H9 (cell line): ENCODE measurements around the gene TSPAN9. TPM values are rescaled to one million over a fixed set of nuclear protein-coding genes. Genes with fewer than 3 reads are reported as not detected.

Experiments
- DNase-seq: peaks from one replicate; pipeline ENCODE4 v3.0.0-alpha.2; 2017
- H2AFZ ChIP-seq: one replicate; pipeline ENCODE4 v1.6.1; 2013; ENCODE audit warnings: mild to moderate bottlenecking, low read length, control low read depth, moderate library complexity
- H2AK5ac ChIP-seq: 2 replicates; pipeline ENCODE4 v1.6.1; 2013; ENCODE audit warnings: low read length, control low read depth, mixed read lengths; ENCODE audit not compliant: insufficient read length
- H2BK120ac ChIP-seq: one replicate; pipeline ENCODE4 v1.6.1; 2013; ENCODE audit warnings: low read depth, mild to moderate bottlenecking, low read length, control low read depth, inconsistent platforms; ENCODE audit not compliant: poor library complexity, severe bottlenecking
- H2BK12ac ChIP-seq: 2 replicates; pipeline ENCODE4 v1.6.1; 2013; ENCODE audit warnings: low read length, control low read depth, mixed read lengths, low read depth; ENCODE audit not compliant: insufficient read length
- H2BK15ac ChIP-seq: 2 replicates; pipeline ENCODE4 v1.6.1; 2013; ENCODE audit warnings: low read depth, low read length, control low read depth
- H2BK20ac ChIP-seq: one replicate; pipeline ENCODE4 v1.6.1; 2013; ENCODE audit warnings: low read depth, mild to moderate bottlenecking, low read length, control low read depth, inconsistent platforms; ENCODE audit not compliant: poor library complexity, severe bottlenecking
- H2BK5ac ChIP-seq: 2 replicates; pipeline ENCODE4 v1.6.1; 2013; ENCODE audit warnings: low read length, control low read depth, mixed read lengths; ENCODE audit not compliant: insufficient read length
- H3K14ac ChIP-seq: 2 replicates; pipeline ENCODE4 v1.6.1; 2013; ENCODE audit warnings: low read length, control low read depth; ENCODE audit not compliant: insufficient read depth
- H3K18ac ChIP-seq: 2 replicates; pipeline ENCODE4 v1.6.1; 2013; ENCODE audit warnings: low read depth, mild to moderate bottlenecking, mixed read lengths, low read length, control low read depth; ENCODE audit not compliant: insufficient read length
- H3K23ac ChIP-seq: 2 replicates; pipeline ENCODE4 v1.6.1; 2013; ENCODE audit warnings: low read length, control low read depth, mixed read lengths, low read depth; ENCODE audit not compliant: insufficient read length
- H3K23me2 ChIP-seq: 2 replicates; pipeline ENCODE4 v1.6.1; 2013; ENCODE audit warnings: low read depth, mild to moderate bottlenecking, mixed read lengths, low read length, control low read depth; ENCODE audit not compliant: insufficient read length, poor library complexity, severe bottlenecking
- H3K27ac ChIP-seq: 2 replicates; pipeline ENCODE4 v1.5.1; 2013; ENCODE audit warnings: low read length, control low read depth, mixed read lengths, low read depth; ENCODE audit not compliant: insufficient read length
- H3K27me3 ChIP-seq: 2 replicates; pipeline ENCODE4 v1.6.1; 2013; ENCODE audit warnings: low read length, control low read depth, inconsistent platforms; ENCODE audit not compliant: insufficient read depth
- H3K4ac ChIP-seq: 2 replicates; pipeline ENCODE4 v1.6.1; 2013; ENCODE audit warnings: low read depth, mild to moderate bottlenecking, control low read depth, inconsistent platforms, low read length, moderate library complexity
- H3K4me1 ChIP-seq: 2 replicates; pipeline ENCODE4 v1.6.1; 2013; ENCODE audit warnings: low read length, control low read depth, inconsistent platforms; ENCODE audit not compliant: insufficient read depth
- H3K4me2 ChIP-seq: 2 replicates; pipeline ENCODE4 v1.6.1; 2013; ENCODE audit warnings: low read length, control low read depth, mixed read lengths; ENCODE audit not compliant: insufficient read length, insufficient read depth
- H3K56ac ChIP-seq: 2 replicates; pipeline ENCODE4 v1.6.1; 2013; ENCODE audit warnings: low read depth, mild to moderate bottlenecking, mixed read lengths, low read length, control low read depth; ENCODE audit not compliant: insufficient read length
- H3K79me1 ChIP-seq: 2 replicates; pipeline ENCODE4 v1.6.1; 2013; ENCODE audit warnings: low read depth, mild to moderate bottlenecking, moderate library complexity, low read length, control low read depth, inconsistent platforms; ENCODE audit not compliant: insufficient read depth, poor library complexity, severe bottlenecking
- H3K79me2 ChIP-seq: 2 replicates; pipeline ENCODE4 v1.6.1; 2013; ENCODE audit warnings: low read length, control low read depth, inconsistent platforms; ENCODE audit not compliant: insufficient read depth
- H3K9ac ChIP-seq: 2 replicates; pipeline ENCODE4 v1.6.1; 2013; ENCODE audit warnings: low read length, control low read depth, mixed read lengths; ENCODE audit not compliant: insufficient read length; ENCODE audit errors: extremely low read depth
- H3K9me3 ChIP-seq: one replicate; pipeline ENCODE4 v1.6.1; 2013; ENCODE audit warnings: low read depth, low read length, inconsistent platforms; ENCODE audit not compliant: control insufficient read depth
- H3T11ph ChIP-seq: one replicate; pipeline ENCODE4 v1.6.1; 2013; ENCODE audit warnings: mild to moderate bottlenecking, low read length, control low read depth, inconsistent platforms
- H4K20me1 ChIP-seq: one replicate; pipeline ENCODE4 v1.6.1; 2013; ENCODE audit not compliant: control insufficient read depth, insufficient read length, insufficient read depth
- H4K5ac ChIP-seq: 2 replicates; pipeline ENCODE4 v1.6.1; 2013; ENCODE audit warnings: low read depth, mild to moderate bottlenecking, mixed read lengths, low read length, control low read depth; ENCODE audit not compliant: insufficient read length
- H4K8ac ChIP-seq: replicated peaks from 2 replicates; pipeline ENCODE4 v1.6.1; 2013; ENCODE audit warnings: low read length, control low read depth, mixed read lengths, low read depth; ENCODE audit not compliant: insufficient read length
- H4K91ac ChIP-seq: 2 replicates; pipeline ENCODE4 v1.6.1; 2013; ENCODE audit warnings: low read depth, mild to moderate bottlenecking, moderate library complexity, mixed read lengths, low read length, control low read depth; ENCODE audit not compliant: insufficient read length
- H3K27ac Mint-ChIP-seq, 3 experiments: 2 replicates in 2 of 3; 3 replicates in 1 of 3; pipeline ENCODE4 v1.8.0; 2020 to 2021; ENCODE audit warnings: mixed read lengths in 3 of 3, mild to moderate bottlenecking in 1 of 3, moderate library complexity in 1 of 3
- H3K27me3 Mint-ChIP-seq: 2 replicates; pipeline ENCODE4 v1.8.0; 2021; ENCODE audit warnings: low read depth, mild to moderate bottlenecking, moderate library complexity, mixed read lengths
- H3K36me3 Mint-ChIP-seq, 3 experiments: 2 replicates in 2 of 3; 3 replicates in 1 of 3; pipeline ENCODE4 v1.8.0; 2020 to 2021; ENCODE audit warnings: low read depth in 3 of 3, mixed read lengths in 3 of 3; ENCODE audit not compliant: insufficient read depth in 1 of 3
- H3K4me1 Mint-ChIP-seq, 2 experiments: 2 replicates each; pipeline ENCODE4 v1.8.0; 2020; ENCODE audit warnings: mixed read lengths in 2 of 2
- H3K4me3 Mint-ChIP-seq, 2 experiments: 2 replicates in 1 of 2; 3 replicates in 1 of 2; pipeline ENCODE4 v1.8.0; 2020 to 2021; ENCODE audit warnings: mild to moderate bottlenecking in 2 of 2, mixed read lengths in 2 of 2, moderate library complexity in 1 of 2
- H3K9me3 Mint-ChIP-seq, 2 experiments: 2 replicates in 1 of 2; 3 replicates in 1 of 2; pipeline ENCODE4 v1.8.0; 2020; ENCODE audit warnings: mild to moderate bottlenecking in 2 of 2, mixed read lengths in 2 of 2, moderate library complexity in 1 of 2
- WGBS: extraction: QIAGEN DNeasy Blood & Tissue Kit; methylation state at CpG from one replicate; pipeline ENCODE4 v1.1.7; 2013; ENCODE audit warnings: missing lambda C conversion rate, low lambda C conversion rate, mixed read lengths; ENCODE audit not compliant: insufficient read length; ENCODE audit errors: extremely low coverage; 5-methylcytosine and 5-hydroxymethylcytosine counted together
- total RNA-seq: library from RNA; stranded (reverse); gene quantifications from 2 replicates; pipeline ENCODE4 v1.2.1, GENCODE V29; 2021
- TF ChIP-seq, protein P1 (sequence below): fragments of 200-600 bp; sonication (generic); conservative IDR thresholded peaks from 3 replicates; pipeline ENCODE4 v1.8.0; 2021; ENCODE audit warnings: antibody characterized with exemption, mild to moderate bottlenecking

TSPAN9 gene
- total RNA-seq, 1 experiment from 2014 or later = 19.0 TPM

DNA sequence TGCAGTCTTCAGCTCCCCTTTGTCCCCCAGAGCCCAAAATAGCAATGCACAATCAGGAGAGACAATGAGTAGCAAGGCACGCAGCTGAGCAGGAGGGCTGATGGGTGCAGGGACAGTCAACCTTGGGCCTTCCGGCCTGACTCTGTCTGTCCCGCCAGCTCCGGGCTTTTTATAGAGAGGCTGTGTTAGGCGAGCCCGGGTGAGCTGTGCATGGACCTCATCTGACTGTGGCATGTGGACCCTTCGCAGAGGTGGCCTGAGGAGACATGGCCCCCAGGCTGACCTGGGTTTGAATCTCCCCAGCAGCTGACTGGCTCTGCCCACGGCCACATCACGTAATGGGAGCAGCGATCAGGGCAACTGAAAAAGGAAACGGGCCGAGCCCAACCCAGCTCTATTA, 177.9 kb downstream of the TSPAN9 start:
- peaks cover 39 to 48% of the 10 kb centered on the region in 2 experiments for H3K4me1 Mint-ChIP-seq
- Histone ChIP-seq H3K23me2 (no peaks in the 10 kb centered on the region), H3K4me2 (no peak overlapping the region), H3K9ac (no peak overlapping the region), H2AK5ac (no peak overlapping the region), H3K4ac (no peak overlapping the region), H3T11ph (no peak overlapping the region), H2BK12ac (no peak overlapping the region), H3K56ac (no peak overlapping the region), H3K79me2 (no peaks in the 10 kb centered on the region), H3K27me3 (no peaks in the 10 kb centered on the region), H3K14ac (no peak overlapping the region; the same call in 1 of the 2 replicates), H2AFZ (no peak overlapping the region), H4K91ac (no peak overlapping the region), H3K27ac (no peak overlapping the region), H3K4me1 (no peaks in the 10 kb centered on the region), H3K23ac (no peak overlapping the region), H2BK5ac (no peak overlapping the region), H2BK20ac (no peak overlapping the region), H3K18ac (no peak overlapping the region), H3K9me3 (no peaks in the 10 kb centered on the region), H2BK15ac (no peak overlapping the region), H3K79me1 (no peaks in the 10 kb centered on the region), H4K8ac (no peak overlapping the region), H2BK120ac (no peak overlapping the region), H4K5ac (no peak overlapping the region), H4K20me1 (no peaks in the 10 kb centered on the region)
- peak overlapping the region in 1 of 3 experiments; percentile 21; a peak in 1 of 7 replicates for H3K27ac Mint-ChIP-seq
- no peaks in the 10 kb centered on the region for H3K27me3 Mint-ChIP-seq
- no peaks in the 10 kb centered on the region for H3K9me3 Mint-ChIP-seq
- no peaks in the 10 kb centered on the region; a peak in 1 of 7 replicates for H3K36me3 Mint-ChIP-seq
- no peak for DNase-seq
- TF ChIP-seq, protein P1, sequence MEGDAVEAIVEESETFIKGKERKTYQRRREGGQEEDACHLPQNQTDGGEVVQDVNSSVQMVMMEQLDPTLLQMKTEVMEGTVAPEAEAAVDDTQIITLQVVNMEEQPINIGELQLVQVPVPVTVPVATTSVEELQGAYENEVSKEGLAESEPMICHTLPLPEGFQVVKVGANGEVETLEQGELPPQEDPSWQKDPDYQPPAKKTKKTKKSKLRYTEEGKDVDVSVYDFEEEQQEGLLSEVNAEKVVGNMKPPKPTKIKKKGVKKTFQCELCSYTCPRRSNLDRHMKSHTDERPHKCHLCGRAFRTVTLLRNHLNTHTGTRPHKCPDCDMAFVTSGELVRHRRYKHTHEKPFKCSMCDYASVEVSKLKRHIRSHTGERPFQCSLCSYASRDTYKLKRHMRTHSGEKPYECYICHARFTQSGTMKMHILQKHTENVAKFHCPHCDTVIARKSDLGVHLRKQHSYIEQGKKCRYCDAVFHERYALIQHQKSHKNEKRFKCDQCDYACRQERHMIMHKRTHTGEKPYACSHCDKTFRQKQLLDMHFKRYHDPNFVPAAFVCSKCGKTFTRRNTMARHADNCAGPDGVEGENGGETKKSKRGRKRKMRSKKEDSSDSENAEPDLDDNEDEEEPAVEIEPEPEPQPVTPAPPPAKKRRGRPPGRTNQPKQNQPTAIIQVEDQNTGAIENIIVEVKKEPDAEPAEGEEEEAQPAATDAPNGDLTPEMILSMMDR = no peak
- no peak overlapping the region for H3K4me3 Mint-ChIP-seq
- WGBS = no CpG with 5 or more reads among the region's 12 CpGs
